ENCODE data around the gene ATP9B. TPM values are rescaled to one million over a fixed set of nuclear protein-coding genes. Genes with fewer than 3 reads are reported as not detected.

Gene ATP9B
- total and polyA plus RNA-seq, 8 donors = 29.2 to 41.5 (median 38.3) TPM

- H3K27ac ChIP-seq = no peak overlapping the region
- intact Hi-C loops (cut with DNase I) = no loop called here
Observed at GRCh38 chr18:79246309-79247108, 177.3 kb downstream of the ATP9B start.

DNA sequence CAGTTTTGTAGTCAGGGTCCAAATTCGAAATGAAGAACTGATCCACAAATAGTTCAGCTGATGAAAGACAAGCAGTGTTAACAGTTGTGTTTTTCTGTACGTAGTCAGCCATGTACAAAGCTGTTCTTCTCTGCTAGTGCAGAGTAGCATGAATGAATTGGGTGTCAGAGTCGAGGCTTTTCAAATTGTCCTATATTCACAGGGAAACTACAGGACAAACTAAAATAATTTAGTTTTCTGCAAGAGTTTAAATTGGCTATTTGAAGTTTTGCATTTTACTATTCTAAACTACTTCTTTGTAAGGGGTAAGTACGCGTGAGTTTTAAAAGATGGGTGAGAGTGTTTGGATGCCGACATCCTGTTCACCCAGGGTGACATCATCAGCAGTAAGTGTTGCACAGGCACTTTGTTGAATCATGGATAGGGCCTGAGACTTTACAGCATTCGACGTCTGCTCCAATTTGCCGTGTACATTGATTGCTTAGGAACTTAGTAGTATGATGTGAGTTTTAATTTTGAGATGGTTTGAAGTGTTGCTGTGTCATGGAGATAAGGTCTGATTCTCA lies 179.4 kb downstream of the ATP9B start:
- DNase-seq = no peak
- ATAC-seq = no peak
- Histone ChIP-seq H3K27ac (no peak overlapping the region), H3K27me3 (no peaks in the 10 kb centered on the region), H3K4me3 (no peak overlapping the region), H3K36me3 (peaks cover 0 to 2% of the 10 kb centered on the region in 2 donors), H3K9me3 (no peaks in the 10 kb centered on the region), H3K4me1 (peaks cover 0 to 7% of the 10 kb centered on the region in 2 donors)
- TF ChIP-seq, protein P1, sequence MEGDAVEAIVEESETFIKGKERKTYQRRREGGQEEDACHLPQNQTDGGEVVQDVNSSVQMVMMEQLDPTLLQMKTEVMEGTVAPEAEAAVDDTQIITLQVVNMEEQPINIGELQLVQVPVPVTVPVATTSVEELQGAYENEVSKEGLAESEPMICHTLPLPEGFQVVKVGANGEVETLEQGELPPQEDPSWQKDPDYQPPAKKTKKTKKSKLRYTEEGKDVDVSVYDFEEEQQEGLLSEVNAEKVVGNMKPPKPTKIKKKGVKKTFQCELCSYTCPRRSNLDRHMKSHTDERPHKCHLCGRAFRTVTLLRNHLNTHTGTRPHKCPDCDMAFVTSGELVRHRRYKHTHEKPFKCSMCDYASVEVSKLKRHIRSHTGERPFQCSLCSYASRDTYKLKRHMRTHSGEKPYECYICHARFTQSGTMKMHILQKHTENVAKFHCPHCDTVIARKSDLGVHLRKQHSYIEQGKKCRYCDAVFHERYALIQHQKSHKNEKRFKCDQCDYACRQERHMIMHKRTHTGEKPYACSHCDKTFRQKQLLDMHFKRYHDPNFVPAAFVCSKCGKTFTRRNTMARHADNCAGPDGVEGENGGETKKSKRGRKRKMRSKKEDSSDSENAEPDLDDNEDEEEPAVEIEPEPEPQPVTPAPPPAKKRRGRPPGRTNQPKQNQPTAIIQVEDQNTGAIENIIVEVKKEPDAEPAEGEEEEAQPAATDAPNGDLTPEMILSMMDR (IDR thresholded peaks at IDR 0.05) = no peak
- intact Hi-C loops (cut with DNase I) = no loop called here

More at GRCh38 chr18:79246309-79247108, 177.3 kb downstream of the ATP9B start:
- Histone ChIP-seq H3K27me3 (no peaks in the 10 kb centered on the region), H3K9me3 (no peaks in the 10 kb centered on the region), H3K4me1 (peaks cover 0 to 7% of the 10 kb centered on the region in 2 donors), H3K4me3 (no peak overlapping the region), H3K36me3 (no peaks in the 10 kb centered on the region)
- ATAC-seq (peak; percentile 100), DNase-seq (peak; percentile 48 to 93 (median 65))
- TF ChIP-seq, protein P1 (IDR thresholded peaks at IDR 0.05) = peak; percentile 95 to 98

- peaks cover 0 to 21% of the 10 kb centered on the region in 2 donors for H3K36me3 ChIP-seq
- peaks cover 0 to 7% of the 10 kb centered on the region in 2 donors for H3K4me1 ChIP-seq
- DNase-seq (no peak), ATAC-seq (no peak)
- TF ChIP-seq, protein P1 (IDR thresholded peaks at IDR 0.05) = no peak
- H3K27me3 ChIP-seq = no peaks in the 10 kb centered on the region
- H3K4me3 ChIP-seq = no peak overlapping the region
- no peaks in the 10 kb centered on the region for H3K9me3 ChIP-seq
- H3K27ac ChIP-seq = no peak overlapping the region
- intact Hi-C loops (cut with DNase I) = no loop called here
Observed at GRCh38 chr18:79250301-79250981, 181.2 kb downstream of the ATP9B start.

DNA sequence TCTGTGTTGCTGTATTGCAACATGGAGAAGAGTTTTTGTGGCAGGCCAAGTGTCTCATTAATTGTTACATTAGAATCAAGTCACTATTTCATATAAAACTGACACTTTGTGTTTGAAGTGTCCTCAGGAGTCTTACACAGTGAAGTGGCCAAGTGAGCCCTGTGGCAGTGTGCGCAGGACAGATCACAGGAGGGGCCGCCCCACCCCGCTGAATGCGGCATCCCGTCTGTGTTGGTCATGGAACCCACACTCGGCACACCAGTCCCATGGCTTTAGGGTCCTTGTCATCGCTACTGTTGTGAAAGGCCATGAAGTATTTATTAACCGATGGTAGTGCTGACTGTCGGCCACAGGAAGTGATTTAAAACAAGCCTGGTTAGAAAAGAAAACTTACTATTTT lies 181.8 kb downstream of the ATP9B start:
- TF ChIP-seq, protein P1 (IDR thresholded peaks at IDR 0.05) = no peak
- intact Hi-C loops (cut with DNase I) = no loop called here
- DNase-seq = no peak
- no peak overlapping the region for H3K4me3 ChIP-seq
- peaks cover 0 to 7% of the 10 kb centered on the region in 2 donors for H3K4me1 ChIP-seq
- no peak overlapping the region for H3K27ac ChIP-seq
- H3K36me3 ChIP-seq = peaks cover 0 to 22% of the 10 kb centered on the region in 2 donors
- H3K9me3 ChIP-seq = no peaks in the 10 kb centered on the region
- no peaks in the 10 kb centered on the region for H3K27me3 ChIP-seq
- ATAC-seq = no peak
